Body of pancreas (tissue), 4 donors: ENCODE measurements around the gene GH1.

Experiments used
- CTCF ChIP-seq, 7 experiments: fragments of 450-650 bp in 4 of 7; fragments of 200-600 bp in 3 of 7; sonication (generic) in 3 of 7; IDR thresholded peaks; one replicate each; pipeline ENCODE4 v1.5.1; 2016 to 2019; ENCODE audit warnings: antibody characterized with exemption in 7 of 7
- POLR2A ChIP-seq, 3 donors: fragments of 450-650 bp; IDR thresholded peaks; one replicate each; pipeline ENCODE4 v1.6.1; 2016; ENCODE audit warnings: antibody characterized with exemption in 3 of 3, mild to moderate bottlenecking in 2 of 3

GRCh38 chr17:63934183-63935112 is 15.8 kb upstream of the GH1 start:
- TF ChIP-seq POLR2A (IDR thresholded peaks at IDR 0.05) (no peak), CTCF (IDR thresholded peaks at IDR 0.05) (no peak)
